Mesendoderm (in vitro differentiated cells): ENCODE measurements around the gene TTLL9.
A peak's percentile ranks its signal among the peaks of the same experiment; 100 is the strongest.

Source experiments
- DNase-seq: peaks from one replicate; pipeline ENCODE4 v3.0.0; 2013
- H2AK5ac ChIP-seq: 2 replicates; pipeline ENCODE4 v1.6.1; 2013; ENCODE audit warnings: low read length, inconsistent platforms
- H2BK120ac ChIP-seq: 2 replicates; pipeline ENCODE4 v1.6.1; 2013; ENCODE audit warnings: low read depth, mild to moderate bottlenecking, low read length, moderate library complexity, mixed read lengths
- H2BK15ac ChIP-seq: replicated peaks from 2 replicates; pipeline ENCODE4 v1.6.1; 2013; ENCODE audit warnings: low read depth, mild to moderate bottlenecking, moderate library complexity
- H2BK5ac ChIP-seq: 2 replicates; pipeline ENCODE4 v1.6.1; 2013; ENCODE audit warnings: low read length, inconsistent platforms
- H3K18ac ChIP-seq: 2 replicates; pipeline ENCODE4 v1.6.1; 2013; ENCODE audit warnings: mild to moderate bottlenecking, low read length, mixed read lengths
- H3K23ac ChIP-seq: one replicate; pipeline ENCODE4 v1.6.1; 2013; ENCODE audit warnings: low read length
- H3K27ac ChIP-seq: 2 replicates; pipeline ENCODE4 v1.5.1; 2013; ENCODE audit warnings: low read depth, mild to moderate bottlenecking, inconsistent platforms, low read length, moderate library complexity
- H3K27me3 ChIP-seq: 2 replicates; pipeline ENCODE4 v1.6.1; 2013; ENCODE audit warnings: low read length, control low read depth, mild to moderate bottlenecking, inconsistent platforms; ENCODE audit not compliant: insufficient read depth, poor library complexity
- H3K36me3 ChIP-seq: 2 replicates; pipeline ENCODE4 v1.6.1; 2013; ENCODE audit warnings: low read length, inconsistent platforms; ENCODE audit not compliant: control insufficient read depth, insufficient read depth
- H3K4ac ChIP-seq: one replicate; pipeline ENCODE4 v1.6.1; 2013; ENCODE audit warnings: low read depth, mild to moderate bottlenecking, low read length, moderate library complexity
- H3K4me1 ChIP-seq: 2 replicates; pipeline ENCODE4 v1.6.1; 2013; ENCODE audit warnings: low read depth, low read length, inconsistent platforms; ENCODE audit not compliant: control insufficient read depth
- H3K4me2 ChIP-seq: 2 replicates; pipeline ENCODE4 v1.6.1; 2013; ENCODE audit warnings: low read length
- H3K4me3 ChIP-seq: 2 replicates; pipeline ENCODE4 v1.5.1; 2013; ENCODE audit warnings: mild to moderate bottlenecking, low read length
- H3K56ac ChIP-seq: one replicate; pipeline ENCODE4 v1.6.1; 2013; ENCODE audit warnings: low read length
- H3K79me1 ChIP-seq: 2 replicates; pipeline ENCODE4 v1.6.1; 2013; ENCODE audit warnings: low read length, inconsistent platforms
- H3K79me2 ChIP-seq: 2 replicates; pipeline ENCODE4 v1.6.1; 2013; ENCODE audit warnings: mild to moderate bottlenecking, low read length; ENCODE audit not compliant: control insufficient read depth, insufficient read depth
- H3K9ac ChIP-seq: 2 replicates; pipeline ENCODE4 v1.6.1; 2013; ENCODE audit warnings: low read length, inconsistent platforms
- H4K5ac ChIP-seq: one replicate; pipeline ENCODE4 v1.6.1; 2013; ENCODE audit warnings: low read length
- H4K8ac ChIP-seq: one replicate; pipeline ENCODE4 v1.6.1; 2013; ENCODE audit warnings: low read depth, mild to moderate bottlenecking, control low read depth, low read length, moderate library complexity
- WGBS: extraction: QIAGEN DNeasy Blood & Tissue Kit; methylation state at CpG from one replicate; pipeline ENCODE4 v1.1.7; 2013; ENCODE audit warnings: low lambda C conversion rate, missing lambda C conversion rate; ENCODE audit not compliant: insufficient coverage; ENCODE audit errors: extremely low coverage; 5-methylcytosine and 5-hydroxymethylcytosine counted together

TTLL9 gene

GRCh38 chr20:31868853-31869672, 1.4 kb upstream of the TTLL9 start:
- Histone ChIP-seq H3K79me1 (no peaks in the 10 kb centered on the region), H2BK15ac (no peak overlapping the region), H3K27ac (no peak overlapping the region), H3K4me1 (no peaks in the 10 kb centered on the region), H2AK5ac (no peak overlapping the region), H3K4me3 (no peak overlapping the region), H3K23ac (no peak overlapping the region), H3K18ac (no peak overlapping the region), H2BK5ac (no peak overlapping the region), H4K8ac (no peak overlapping the region), H3K4ac (no peak overlapping the region), H3K79me2 (no peaks in the 10 kb centered on the region), H3K56ac (no peak overlapping the region), H3K4me2 (no peak overlapping the region), H4K5ac (no peak overlapping the region), H3K27me3 (peaks cover 8% of the 10 kb centered on the region), H2BK120ac (no peak overlapping the region), H3K36me3 (no peaks in the 10 kb centered on the region), H3K9ac (no peak overlapping the region)
- DNase-seq: no peak
- WGBS: no CpG with 5 or more reads among the region's 12 CpGs

- Histone ChIP-seq H2BK120ac (no peak overlapping the region), H3K4me2 (peak overlapping the region; percentile 98), H3K18ac (no peak overlapping the region), H3K4ac (no peak overlapping the region), H2BK5ac (no peak overlapping the region), H3K79me1 (no peaks in the 10 kb centered on the region), H3K36me3 (no peaks in the 10 kb centered on the region), H3K9ac (peak overlapping the region; percentile 68), H2AK5ac (no peak overlapping the region), H3K79me2 (no peaks in the 10 kb centered on the region), H4K8ac (no peak overlapping the region), H3K4me1 (no peaks in the 10 kb centered on the region), H3K4me3 (peak overlapping the region; percentile 39), H3K27ac (no peak overlapping the region), H3K27me3 (peaks cover 8% of the 10 kb centered on the region), H4K5ac (no peak overlapping the region), H2BK15ac (no peak overlapping the region), H3K23ac (no peak overlapping the region), H3K56ac (peak overlapping the region; percentile 91)
- whole genome bisulfite sequencing: no CpG with 5 or more reads among the region's 1 CpG
- DNase-seq: no peak
These were observed 827 bp upstream of the TTLL9 start for GRCh38 chr20:31869673-31869941.

GRCh38 chr20:31870726-31871617, 538 bp downstream of the TTLL9 start:
- H2BK5ac ChIP-seq: no peak overlapping the region
- no peak overlapping the region for H4K8ac ChIP-seq
- no peak overlapping the region for H3K18ac ChIP-seq
- DNase-seq: no peak
- H3K4me2 ChIP-seq: peak overlapping the region; percentile 98
- peak overlapping the region; percentile 91 for H3K56ac ChIP-seq
- no peaks in the 10 kb centered on the region for H3K79me2 ChIP-seq
- H3K27me3 ChIP-seq: peaks cover 8% of the 10 kb centered on the region
- H3K9ac ChIP-seq: peak overlapping the region; percentile 68
- no peak overlapping the region for H4K5ac ChIP-seq
- no peaks in the 10 kb centered on the region for H3K4me1 ChIP-seq
- H3K4ac ChIP-seq: no peak overlapping the region
- no peaks in the 10 kb centered on the region for H3K79me1 ChIP-seq
- H3K36me3 ChIP-seq: no peaks in the 10 kb centered on the region
- no peak overlapping the region for H2BK120ac ChIP-seq
- H3K23ac ChIP-seq: no peak overlapping the region
- H2BK15ac ChIP-seq: no peak overlapping the region
- no CpG with 5 or more reads among the region's 24 CpGs for WGBS
- no peak overlapping the region for H3K27ac ChIP-seq
- H3K4me3 ChIP-seq: no peak overlapping the region
- no peak overlapping the region for H2AK5ac ChIP-seq

- Histone ChIP-seq H4K8ac (no peak overlapping the region), H2BK120ac (no peak overlapping the region), H3K18ac (no peak overlapping the region), H3K4ac (no peak overlapping the region), H3K9ac (no peak overlapping the region), H3K36me3 (no peaks in the 10 kb centered on the region), H3K4me2 (no peak overlapping the region), H3K23ac (no peak overlapping the region), H2BK5ac (no peak overlapping the region), H3K4me3 (no peak overlapping the region), H3K27me3 (peaks cover 8% of the 10 kb centered on the region), H2AK5ac (no peak overlapping the region), H4K5ac (no peak overlapping the region), H2BK15ac (no peak overlapping the region), H3K79me1 (no peaks in the 10 kb centered on the region), H3K27ac (no peak overlapping the region), H3K4me1 (no peaks in the 10 kb centered on the region), H3K79me2 (no peaks in the 10 kb centered on the region), H3K56ac (no peak overlapping the region)
- no peak for DNase-seq
- no CpG with 5 or more reads among the region's 1 CpG for WGBS
These were observed 1.2 kb downstream of the TTLL9 start for GRCh38 chr20:31871618-31871954.

- no peak overlapping the region for H4K8ac ChIP-seq
- H3K56ac ChIP-seq: no peak overlapping the region
- H3K4ac ChIP-seq: no peak overlapping the region
- H3K27me3 ChIP-seq: peaks cover 8% of the 10 kb centered on the region
- H3K9ac ChIP-seq: no peak overlapping the region
- H3K36me3 ChIP-seq: no peaks in the 10 kb centered on the region
- H3K79me1 ChIP-seq: no peaks in the 10 kb centered on the region
- H4K5ac ChIP-seq: no peak overlapping the region
- no peak overlapping the region for H2BK15ac ChIP-seq
- no peaks in the 10 kb centered on the region for H3K79me2 ChIP-seq
- no peak overlapping the region for H3K23ac ChIP-seq
- H3K4me3 ChIP-seq: no peak overlapping the region
- H2BK5ac ChIP-seq: no peak overlapping the region
- no peak overlapping the region for H3K27ac ChIP-seq
- no peaks in the 10 kb centered on the region for H3K4me1 ChIP-seq
- no peak overlapping the region for H3K4me2 ChIP-seq
- WGBS: no CpG with 5 or more reads among the region's 6 CpGs
- no peak overlapping the region for H3K18ac ChIP-seq
- H2BK120ac ChIP-seq: no peak overlapping the region
- H2AK5ac ChIP-seq: no peak overlapping the region
- DNase-seq: no peak
These were observed 2.0 kb downstream of the TTLL9 start for GRCh38 chr20:31872406-31872805.
